ENCODE measurements around the gene CDKL5.
"Not testable (repeated sequence)": the region's sequence is repeated elsewhere in the genome, so short reads cannot be mapped to it uniquely, and the experiment has no call there.

CDKL5 gene

DNA sequence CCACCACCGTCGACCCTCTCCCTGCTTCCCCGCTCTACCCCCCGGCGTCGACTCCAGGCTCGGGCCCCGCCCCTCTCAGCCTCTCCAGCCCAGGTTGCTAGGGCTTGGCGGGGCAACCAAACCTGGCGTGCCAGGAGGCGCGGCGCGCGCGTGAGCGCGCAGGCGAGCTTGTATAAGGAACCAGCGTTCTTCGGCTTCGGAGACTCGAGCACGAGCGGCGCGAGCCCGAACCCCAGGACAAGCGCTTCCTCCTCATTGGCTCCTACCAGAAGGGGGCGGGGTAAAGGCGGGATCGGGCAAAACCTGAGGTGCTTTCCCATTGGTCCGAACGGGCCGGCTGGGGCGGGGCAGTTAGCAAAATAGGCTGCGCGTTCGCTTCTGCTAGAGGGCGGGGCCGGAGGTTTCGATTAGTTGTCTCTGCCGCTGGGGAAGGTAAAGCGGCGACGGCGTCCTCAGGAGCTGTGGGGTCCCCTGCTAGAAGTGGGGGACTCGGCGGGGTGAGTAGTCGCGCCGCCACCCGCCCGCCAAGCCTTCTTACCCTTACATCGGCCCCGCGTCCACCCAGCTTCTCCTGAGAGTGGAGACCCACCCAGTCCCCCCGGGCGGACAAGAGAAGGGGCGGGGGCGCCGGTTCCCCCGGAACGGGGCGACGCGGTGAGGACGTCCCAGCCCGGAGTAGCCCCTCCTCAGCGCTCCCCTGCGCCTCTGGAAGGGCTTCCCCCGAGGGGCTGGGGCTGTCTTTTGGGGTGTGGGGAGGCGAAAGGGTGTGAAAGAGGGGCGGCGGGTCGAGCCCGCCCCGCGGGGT lies at the start of gene CDKL5:
TSS of gene CDKL5 (plus strand) at position 410 of the 805 bp plus-strand sequence. CDS start 81,489 bp downstream, outside the sequence.
- DNase-seq (ENCODE audit: low read depth), result peak; percentile 91

DNA sequence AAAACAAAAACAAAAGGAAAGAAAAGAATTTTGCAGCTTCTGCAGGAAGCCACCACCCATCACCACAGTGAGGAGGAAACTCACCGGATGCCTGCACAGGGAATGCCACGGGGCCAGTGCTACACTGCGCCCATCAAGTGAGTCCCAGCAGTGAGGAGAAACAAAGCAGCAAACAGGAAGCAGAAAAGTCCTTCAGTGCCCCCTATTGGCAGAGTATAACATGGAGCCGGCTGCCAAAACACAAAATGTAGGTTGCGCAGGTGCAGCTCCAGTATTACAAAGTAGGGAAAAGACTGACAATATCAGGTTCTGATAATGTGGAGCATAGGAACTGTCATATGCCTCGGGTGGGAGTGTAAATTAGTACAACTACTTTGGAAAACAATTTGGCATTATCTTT lies 47.6 kb upstream of the CDKL5 start:
- no peak for DNase-seq (ENCODE audit: low read depth)

DNA sequence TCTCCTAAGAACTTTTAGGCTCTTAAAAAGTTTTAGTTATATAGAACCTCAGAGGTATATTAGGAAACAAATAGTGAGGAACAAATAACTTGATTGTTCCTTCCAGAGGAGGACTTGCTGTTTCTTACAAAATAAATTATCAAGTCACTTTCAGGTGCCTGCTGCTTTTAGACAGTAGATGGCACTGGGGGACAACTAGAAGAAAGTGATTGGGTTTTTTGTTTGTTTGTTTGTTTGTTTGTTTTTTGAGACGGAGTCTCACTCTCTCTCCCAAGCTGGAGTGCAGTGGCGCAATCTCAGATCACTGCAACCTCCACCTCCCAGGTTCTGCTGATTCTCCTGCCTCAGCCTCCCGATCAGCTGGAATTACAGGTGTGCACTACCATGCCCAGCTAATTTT lies 35.4 kb upstream of the CDKL5 start:
- no peak for DNase-seq (ENCODE audit: low read depth)

DNA sequence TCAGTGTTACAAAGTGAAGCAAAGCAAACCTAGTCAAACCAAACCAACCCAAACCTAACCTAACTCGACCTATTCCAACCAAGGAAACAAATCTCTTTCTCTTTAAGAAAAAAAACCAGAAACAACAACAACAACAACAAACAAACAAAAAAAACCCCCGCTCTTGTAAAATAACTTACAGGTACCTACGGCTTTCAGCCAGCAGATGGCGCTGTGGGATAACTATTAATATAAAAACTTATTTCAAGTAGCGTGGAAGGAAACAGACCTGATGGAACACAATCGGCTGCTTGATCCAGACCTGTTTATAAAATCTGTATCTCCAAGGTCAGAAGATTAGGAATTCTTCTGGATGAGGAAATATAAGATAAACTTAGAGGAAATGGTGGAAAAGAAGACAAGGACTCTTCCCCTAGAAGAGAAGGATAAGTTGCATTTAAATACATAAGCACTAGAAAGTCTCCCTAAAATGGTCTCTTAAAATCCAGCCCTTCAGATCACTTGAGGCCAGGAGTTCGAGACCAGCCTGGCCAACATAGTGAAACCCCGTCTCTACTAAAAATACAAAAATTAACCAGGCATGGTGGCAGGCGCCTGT lies 34.4 kb upstream of the CDKL5 start:
- peak; percentile 37 for DNase-seq (ENCODE audit: low read depth)

DNA sequence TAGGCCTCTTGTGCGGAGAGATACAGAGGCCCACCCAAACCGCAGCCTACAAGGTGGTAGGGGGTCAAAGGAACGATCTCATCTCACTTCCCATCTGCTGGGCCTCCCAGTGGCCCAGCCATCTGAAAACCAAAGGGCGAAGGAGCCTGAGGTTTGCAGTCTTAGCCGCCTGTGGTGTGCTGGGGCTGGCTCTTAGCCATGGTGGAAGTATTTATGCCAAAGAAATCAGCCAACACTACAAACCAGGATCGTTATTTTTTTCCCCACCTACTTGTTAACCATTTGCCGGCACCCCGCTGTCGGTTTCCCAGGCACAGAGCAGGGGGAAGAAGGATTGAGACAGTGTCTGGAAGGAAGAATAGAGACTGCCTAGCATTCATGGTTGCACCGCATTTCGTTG lies 30.9 kb upstream of the CDKL5 start:
- no peak for DNase-seq (ENCODE audit: low read depth)

DNA sequence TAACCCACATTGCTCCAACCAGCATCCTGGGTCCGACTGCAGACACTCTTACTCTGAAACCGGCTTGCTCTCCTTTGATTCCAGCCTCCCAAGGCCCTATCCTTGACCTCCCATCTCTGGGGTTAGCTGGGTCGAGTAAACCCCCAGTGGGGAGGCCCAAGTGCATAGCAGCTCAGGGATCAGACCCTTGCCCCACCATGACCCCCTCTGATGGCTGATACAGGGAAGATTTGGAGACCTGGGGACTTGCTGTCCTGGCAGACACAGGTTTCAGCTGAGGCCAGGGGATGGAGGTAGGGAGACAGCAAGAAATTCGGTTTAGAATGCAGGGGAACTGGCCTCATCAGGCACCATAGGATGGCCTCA lies 23.6 kb upstream of the CDKL5 start:
- no peak for DNase-seq (ENCODE audit: low read depth)

DNA sequence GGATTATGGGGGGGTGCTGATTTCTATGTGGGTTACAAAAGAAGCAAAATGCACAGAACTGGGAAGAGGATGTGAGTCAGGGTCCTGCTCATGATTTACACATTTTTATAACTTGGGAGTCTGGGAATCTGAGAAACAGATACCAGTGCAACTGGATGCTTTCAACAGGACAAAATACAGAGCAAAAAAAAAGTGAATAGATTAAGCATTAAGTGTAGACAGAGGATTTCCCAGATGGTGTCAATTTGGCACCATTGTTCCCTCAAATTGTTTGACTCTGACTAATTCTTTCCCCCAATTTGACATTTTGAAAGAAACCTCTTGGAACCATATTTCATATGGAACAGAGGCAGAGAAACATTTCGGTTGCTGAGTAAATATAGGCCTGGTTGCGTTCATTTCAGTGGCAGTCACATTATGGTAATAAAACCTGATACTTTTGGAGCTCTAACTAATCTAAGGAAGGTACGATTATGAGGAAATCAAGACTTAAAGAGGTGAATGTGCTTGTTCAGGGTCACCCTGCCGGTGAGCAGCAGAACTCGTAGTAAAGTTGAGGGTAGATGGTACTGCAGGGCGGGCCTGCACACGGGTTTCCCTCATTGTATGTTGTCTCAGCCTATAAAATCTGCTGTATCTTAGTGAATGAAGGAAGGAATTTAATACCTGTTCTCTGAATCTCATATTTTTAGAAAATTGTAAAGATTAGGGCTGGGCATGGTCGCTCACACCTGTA lies 18.7 kb upstream of the CDKL5 start:
- no peak for DNase-seq (ENCODE audit: low read depth)

DNA sequence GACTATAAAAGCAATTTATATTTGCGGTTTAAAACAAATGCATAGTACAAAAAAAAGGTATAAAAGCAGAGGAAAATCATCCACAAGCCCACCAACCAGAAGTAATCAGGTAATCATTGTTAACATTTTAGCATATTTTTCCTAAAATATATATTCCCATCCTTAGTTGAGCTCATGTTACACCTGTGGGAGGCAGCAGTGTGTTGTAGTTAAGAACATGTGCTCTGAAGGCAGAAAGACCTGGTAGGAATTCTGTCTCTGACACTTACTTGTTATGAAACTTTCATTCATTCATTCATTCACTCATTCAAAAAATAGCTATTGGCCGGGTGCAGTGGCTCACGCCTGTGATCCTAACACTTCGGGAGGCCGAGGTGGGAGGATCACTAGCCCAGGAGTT lies 15.4 kb upstream of the CDKL5 start:
- DNase-seq (ENCODE audit: low read depth), result no peak

DNA sequence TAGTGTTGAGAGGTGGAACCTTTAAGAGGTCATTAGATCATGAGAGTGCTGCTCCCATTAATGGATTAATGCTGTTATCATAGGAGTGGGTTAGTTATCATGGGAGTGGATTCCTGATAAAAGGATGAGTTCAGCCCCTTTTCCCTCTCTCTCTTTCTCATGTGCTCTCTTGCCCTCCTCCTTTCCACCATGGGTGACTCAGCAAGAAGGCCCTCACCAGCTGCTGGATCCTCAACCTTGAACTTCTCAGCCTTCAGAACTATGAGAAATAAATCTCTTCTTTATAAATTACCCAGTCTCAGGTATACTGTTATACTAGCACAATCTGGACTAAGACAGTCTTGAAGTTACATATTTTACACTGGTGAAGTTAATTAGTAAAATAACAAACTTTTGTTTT lies 10.0 kb upstream of the CDKL5 start:
- DNase-seq (ENCODE audit: low read depth), result no peak

DNA sequence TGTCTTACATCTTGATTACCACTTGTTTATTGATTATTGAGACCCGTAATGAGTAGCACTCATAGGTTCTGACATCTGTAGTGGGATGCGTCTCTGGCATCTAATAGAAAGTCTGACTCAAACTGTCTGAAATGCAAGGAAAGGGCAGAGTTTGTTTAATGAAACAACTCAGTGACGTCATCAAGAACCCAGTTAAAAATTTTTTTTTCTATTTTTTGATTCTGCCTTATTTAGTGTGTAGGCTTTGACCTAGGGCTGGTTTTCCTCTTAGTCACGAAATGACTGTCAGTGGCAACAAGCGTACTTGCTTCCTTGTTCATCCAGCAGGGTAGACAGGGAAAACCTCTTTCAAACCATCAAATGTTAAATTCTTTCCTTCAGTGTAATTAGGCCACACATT lies 3.1 kb upstream of the CDKL5 start:
- peak; percentile 56 for DNase-seq (ENCODE audit: low read depth)

DNA sequence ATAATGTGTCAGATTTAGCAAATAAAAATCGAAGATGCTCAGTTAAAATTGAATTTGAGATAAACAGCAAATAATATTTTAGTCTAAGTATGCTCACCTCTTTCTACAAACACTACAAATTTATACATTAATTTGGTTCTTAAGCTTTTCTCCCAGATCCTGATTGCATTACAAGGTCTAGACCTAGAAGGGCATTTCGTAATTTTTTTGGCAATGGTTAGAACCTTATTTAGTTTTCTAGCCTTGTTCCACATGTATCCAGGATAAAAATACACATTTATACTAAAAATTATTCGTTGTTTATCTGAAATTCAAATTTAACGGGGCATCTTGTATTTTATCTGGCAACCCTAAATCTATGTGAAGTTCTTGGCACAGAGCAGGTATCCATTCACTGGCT lies 2.5 kb upstream of the CDKL5 start:
- peak; percentile 16 for DNase-seq (ENCODE audit: low read depth)

DNA sequence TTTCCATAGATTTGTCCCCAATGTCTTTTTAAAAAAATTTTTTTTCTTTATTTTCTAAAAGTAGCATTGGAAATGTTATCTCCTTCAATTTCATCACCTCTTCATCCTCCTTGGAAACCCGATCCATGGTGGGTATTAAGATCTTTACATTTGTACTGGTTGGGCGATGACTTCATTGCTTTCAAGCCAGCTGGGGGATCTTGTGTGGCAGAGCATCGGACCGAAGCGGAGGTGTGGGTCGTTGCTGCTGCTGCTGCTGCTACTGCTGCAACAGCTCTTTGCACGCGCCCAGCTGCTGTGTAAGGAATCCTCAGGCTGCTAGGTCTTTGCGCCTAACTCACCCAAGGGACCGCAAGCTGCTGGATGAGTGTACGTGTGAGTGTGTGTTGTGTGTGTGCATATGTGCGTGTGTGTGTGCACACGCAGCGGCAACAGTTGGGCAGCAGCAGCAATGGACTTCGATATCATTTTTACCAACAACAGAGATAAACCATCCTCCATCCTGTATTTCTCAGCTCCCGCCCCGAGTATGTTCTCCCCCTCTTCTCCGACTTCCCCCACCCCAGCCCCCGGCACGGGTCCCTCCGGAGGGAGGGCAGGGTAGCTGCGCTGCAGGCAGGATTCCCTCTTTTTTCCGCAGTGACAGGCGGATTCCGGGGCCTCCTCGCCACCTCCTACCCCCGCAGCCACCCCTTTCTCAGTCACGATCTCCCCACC lies 768 bp upstream of the CDKL5 start:
- DNase-seq (ENCODE audit: low read depth), result peak; percentile 1

DNA sequence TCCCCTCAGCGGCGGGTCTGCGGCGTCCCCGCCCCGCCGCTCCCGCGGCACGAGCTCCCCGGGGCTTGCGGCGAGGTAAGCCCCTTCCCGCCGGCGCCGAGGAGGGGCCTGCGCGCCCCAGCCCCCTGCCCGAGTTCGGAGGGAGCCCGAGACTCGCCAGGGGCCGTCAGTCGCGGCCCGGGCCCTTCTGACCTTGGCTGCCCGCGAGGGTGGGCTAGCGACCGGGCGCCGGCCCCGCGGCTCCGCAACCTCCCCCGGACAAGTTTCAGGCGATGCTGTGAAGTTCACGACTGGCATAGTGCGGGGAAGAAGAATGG lies 554 bp downstream of the CDKL5 start:
- DNase-seq (ENCODE audit: low read depth), result no peak

DNA sequence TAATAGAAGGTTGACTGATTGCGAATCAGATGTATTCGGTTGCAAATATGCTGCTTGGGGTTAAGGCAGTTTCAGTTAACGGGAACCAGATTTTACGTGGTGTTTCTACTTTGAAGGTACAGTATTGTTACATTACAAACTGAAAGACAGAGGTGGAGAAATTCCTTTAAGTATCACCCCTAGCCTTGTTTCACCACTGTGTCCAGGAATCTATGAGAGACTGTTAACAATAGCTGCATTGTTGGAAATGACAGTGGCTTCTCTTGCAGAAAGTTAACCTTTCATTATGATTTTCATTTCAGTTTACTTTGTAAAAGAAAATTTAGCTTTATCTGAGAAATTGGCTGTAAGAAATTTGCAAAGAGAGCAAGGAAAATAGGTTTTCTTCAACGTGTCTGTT lies 2.6 kb downstream of the CDKL5 start:
- DNase-seq (ENCODE audit: low read depth), result no peak

DNA sequence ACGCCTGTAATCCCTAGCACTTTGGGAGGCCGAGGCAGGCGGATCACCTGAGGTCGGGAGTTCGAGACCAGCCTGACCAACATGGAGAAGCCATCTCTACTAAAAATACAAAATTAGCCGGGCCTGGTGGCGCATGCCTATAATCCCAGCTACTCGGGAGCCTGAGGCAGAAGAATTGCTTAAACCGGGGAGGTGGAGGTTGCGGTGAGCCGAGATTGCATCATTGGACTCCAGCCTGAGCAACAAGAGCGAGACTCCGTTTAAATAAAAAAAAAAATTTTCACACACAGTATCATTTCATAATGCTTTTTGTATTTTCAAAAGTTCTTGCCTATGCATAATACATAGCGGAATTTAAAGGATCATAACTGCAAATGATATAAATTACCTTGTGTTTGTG lies 7.9 kb downstream of the CDKL5 start:
- not testable (repeated sequence) for DNase-seq (ENCODE audit: low read depth)

DNA sequence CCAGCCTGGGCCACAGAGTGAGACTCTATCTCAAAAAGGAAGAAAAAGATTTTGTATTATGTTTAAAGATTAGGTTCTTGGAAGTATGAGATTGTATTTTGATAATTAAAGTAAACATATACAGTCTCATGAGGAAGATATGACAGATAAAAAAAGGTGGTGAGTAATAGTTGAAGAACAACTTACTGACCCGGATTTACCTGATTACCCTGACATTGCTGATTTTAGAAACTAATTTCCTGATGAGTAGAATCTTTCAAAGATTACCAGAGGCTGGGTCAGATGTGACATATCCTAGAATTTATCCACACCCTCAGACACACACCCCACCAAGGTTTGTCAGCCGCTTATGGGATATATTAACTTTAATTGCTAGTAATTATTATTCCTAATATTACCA lies 9.5 kb downstream of the CDKL5 start:
- no peak for DNase-seq (ENCODE audit: low read depth)

DNA sequence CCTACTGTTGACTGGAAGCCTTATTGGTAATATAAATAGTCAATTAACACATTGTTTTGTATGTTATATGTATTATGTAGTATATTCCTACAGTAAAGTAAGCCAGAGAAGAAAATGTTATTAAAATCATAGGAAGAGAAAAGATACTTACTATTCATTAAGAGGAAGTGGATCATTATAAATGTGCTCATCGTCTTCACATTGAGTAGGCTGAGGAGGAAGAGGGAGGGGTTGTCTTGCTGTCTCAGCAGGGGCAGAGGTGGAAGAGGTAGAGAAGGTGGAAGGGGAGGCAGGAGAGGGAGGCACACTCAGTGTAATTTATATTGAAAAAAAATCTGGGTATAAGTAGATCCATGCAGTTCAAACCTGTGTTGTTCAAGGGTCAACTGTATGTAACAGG lies 10.6 kb downstream of the CDKL5 start:
- DNase-seq (ENCODE audit: low read depth), result no peak

DNA sequence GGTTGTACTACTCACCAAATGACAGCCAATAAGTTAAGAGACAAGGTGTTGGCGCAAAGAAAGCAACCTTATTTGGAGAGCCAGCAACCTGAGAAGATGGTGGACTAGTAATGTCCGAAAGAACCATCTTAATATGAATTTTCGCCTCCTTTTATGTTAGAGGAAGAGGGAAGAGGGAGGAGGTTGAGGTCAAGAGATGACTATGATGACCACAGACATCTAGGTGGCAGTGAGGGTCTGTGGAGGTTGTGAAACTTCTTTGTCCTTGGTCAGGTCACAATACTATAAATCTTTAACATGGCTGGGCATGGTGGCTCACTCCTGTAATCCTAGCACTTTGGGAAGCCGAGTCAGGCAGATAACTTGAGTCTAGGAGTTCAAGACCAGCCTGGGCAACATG lies 15.4 kb downstream of the CDKL5 start:
- no peak for DNase-seq (ENCODE audit: low read depth)

DNA sequence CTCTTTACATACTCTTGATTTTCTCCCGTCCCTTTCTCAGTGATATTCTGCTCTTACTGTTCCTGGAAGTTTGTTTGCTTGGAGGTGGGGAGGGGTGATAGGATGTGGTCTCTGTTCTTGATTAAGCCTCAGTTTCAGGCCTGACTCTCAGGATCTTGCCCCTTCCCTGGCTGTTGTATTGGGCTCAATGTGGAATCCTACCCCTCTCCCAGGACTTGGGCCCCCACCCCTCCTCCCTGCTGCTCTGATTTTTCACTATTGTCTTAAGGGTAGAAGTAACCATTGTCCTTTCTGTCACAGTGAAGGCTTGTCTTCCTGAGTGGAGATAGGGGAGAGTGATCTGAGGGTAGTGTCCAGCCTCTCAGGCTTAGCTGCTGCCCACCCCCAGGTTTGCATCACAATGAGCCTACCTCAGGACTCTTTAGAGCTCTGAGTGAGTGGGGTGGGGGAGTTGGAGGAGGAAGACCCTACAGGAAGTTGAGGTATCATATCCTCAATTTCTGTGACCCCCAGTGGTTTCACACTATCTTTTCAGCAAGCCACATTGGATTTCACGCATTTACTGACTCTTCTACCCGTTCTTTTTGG lies 16.5 kb downstream of the CDKL5 start:
- no peak for DNase-seq (ENCODE audit: low read depth)

DNA sequence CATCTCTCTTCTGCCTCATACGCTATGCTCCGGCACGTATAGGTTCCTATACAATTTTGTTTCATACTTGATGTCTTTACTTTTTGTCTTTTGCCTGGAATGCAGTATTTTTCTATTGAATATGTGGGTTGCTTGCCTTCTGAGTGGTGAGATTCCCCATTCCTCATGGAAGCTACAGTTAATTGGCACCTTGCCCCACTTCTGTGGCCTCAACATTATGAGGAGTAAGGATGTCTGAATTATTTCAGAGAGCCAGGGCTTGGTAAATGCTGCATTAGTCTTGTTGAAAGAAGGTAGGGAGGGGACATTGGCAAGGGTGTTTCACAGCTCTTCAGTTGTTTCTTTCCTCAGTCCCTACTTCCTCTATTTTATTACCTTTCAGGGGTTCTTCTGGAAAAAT lies 23.0 kb downstream of the CDKL5 start:
- no peak for DNase-seq (ENCODE audit: low read depth)

DNA sequence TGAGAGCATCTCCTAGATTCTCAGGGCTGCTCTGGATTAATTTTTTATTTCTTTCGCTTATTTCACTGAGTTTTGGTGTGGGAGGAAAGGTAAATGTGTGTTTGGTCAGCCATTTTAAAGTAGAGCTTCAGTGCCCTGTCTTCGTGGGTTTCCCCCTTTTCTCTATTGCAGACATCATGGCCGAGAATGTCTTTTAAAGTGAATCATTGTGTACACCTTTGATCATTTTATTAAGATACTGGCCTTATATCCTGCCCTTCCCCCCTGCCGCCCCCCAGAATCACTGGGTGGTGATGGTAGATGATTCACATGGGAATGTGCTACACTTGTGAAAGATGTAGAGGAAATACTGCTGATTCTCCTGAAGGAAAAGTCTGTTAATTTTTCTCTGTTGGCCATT lies 23.8 kb downstream of the CDKL5 start:
- no peak for DNase-seq (ENCODE audit: low read depth)

DNA sequence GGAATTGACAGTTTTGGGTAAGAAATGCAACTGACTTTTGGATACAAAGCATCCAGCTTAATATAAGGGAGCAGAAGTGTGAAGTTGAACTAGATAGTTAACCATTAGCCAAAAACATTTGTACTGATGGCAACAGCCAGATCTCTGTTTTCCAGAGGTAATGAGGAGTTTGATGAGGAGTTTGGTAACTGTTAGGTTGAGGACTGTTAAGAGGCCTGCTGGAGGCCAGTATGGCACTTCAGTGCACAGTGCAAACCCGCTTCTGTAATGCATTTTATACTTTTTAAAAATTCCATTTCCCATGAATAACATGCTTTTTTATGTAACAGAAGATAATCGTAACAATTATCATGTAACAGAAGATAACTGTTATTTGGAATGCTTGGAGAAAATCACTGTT lies 30.0 kb downstream of the CDKL5 start:
- DNase-seq (ENCODE audit: low read depth), result no peak

Measured in fibroblast of the conjunctiva (primary cell).